NCI-H510A (cell line): ENCODE measurements around the gene SLC35F4.

Experiments
- DNase-seq: peaks from one replicate; lab custom pipeline; 2025; lab: John Stamatoyannopoulos, UW

Gene SLC35F4

DNA sequence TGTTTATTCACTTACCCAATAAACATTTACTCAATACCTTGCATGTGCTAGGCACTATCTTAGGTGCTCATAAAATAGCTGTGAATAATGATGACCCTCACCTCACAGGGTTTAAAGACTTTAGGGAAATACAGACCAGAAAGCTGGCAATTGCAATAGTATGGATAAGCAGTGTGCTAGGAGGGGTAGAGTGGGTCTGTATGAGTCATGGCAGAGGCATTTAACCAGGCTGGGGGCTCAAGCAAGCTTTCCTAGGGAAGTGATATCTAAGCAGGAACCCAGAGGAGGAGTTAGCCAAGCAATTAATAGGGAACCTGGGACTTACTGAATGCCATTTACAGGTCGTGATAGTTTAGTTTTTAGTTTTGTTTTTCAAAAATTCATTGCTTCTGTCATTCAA is 248.4 kb downstream of the SLC35F4 start:
- DNase-seq, result no peak

DNA sequence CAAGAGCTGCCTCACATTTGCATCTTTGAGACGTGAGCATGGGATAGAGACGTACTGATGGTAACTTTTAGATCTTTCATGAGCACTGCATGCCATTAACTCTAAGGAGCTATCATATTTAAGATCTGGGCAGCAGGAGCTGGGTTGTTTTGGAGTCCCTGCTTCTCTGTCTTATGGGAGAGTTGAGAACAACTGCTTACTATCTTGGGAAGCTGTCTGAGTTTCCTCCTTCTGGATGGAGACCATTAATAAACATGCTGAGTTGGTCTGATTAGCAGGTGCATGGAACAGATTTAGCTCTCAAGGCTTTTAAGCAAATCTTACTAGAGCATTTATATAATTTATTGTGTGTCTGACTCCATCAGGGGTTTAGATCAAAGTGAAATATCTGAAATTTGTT is 252.9 kb downstream of the SLC35F4 start:
- no peak for DNase-seq

- no peak for DNase-seq
These were observed 254.3 kb downstream of the SLC35F4 start for GRCh38 chr14:57611555-57612075.

DNA sequence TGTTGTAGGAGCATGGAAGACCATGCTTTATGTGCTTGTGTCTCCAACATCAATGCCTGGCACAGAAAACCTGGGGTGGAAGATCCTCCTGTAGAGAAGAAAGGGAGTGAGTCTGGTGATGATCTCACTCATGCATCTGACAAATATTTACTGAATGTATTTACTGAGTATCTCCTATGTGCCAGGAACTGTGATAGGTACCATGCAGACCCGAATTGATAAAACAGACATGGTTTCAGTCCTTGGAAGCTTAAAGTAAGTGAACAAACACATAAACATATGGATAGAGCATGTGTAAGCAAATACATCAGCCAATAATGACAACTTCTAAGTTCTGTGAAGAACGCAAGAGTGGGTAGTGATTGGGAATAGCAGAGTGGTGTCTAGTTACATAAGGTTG is 255.3 kb downstream of the SLC35F4 start:
- DNase-seq, result no peak

- DNase-seq, result no peak
These were observed 256.5 kb downstream of the SLC35F4 start for GRCh38 chr14:57609192-57610075.

- DNase-seq, result no peak
These were observed 258.8 kb downstream of the SLC35F4 start for GRCh38 chr14:57607086-57607485.

- no peak for DNase-seq
These were observed 282.5 kb downstream of the SLC35F4 start for GRCh38 chr14:57583396-57583795.

DNA sequence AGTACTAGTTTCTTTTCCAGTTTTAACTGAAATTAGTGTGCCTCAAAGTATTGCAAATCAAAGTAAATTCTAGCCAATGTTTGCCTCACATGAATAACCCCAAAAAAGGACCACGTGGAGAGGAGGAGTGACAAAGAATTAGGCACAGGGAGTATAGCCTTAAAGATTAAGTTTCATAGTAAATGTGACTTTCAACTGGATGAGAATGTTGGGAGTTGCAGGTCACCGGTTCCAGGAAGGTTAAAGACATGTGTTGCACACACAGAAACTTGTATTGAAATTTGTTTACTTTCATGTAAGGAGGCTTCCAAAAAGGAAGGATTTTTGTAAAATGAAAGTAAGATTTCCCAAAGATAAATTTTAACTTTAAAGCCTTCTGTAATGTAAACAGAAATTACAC is 283.1 kb downstream of the SLC35F4 start:
- DNase-seq, result no peak

DNA sequence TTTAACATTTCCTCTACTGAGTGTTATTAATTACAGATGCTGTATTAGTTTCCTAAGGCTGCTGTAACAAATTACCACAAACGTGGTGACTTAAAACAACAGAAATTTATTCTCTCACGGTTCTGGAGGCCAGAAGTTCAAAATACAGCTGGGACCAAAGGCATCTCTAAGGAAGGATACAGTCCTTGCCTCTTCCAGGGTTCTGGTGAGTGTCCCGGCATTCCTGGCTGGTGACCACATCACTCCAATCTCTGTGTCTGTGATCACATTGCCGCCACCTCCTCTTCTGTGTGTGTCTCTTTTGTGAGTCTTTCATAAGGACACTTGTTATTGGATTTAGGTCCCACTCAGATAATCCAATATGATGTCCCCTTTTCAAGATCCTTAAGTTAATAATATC is 287.1 kb downstream of the SLC35F4 start:
- no peak for DNase-seq

DNA sequence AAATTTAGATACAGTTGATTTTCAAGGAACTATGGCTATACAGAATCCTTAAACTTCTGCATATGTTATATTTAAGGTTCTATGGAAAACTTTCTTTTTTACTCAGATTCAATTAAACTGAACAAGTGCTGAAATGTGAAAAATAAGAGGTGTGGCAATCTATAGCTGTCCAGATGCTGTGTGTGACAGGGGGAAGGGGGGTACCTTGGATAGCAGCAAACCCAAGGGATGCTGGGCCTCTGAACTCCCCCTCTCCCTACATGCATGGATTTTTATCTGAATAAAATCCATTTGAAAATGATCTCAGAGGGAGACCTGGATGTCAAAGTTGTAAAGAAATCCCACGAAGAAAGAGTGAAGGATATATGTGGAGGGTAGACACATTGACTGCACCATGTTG is 289.4 kb downstream of the SLC35F4 start:
- DNase-seq, result no peak

GRCh38 chr14:57575482-57575881 is 290.4 kb downstream of the SLC35F4 start:
- no peak for DNase-seq

DNA sequence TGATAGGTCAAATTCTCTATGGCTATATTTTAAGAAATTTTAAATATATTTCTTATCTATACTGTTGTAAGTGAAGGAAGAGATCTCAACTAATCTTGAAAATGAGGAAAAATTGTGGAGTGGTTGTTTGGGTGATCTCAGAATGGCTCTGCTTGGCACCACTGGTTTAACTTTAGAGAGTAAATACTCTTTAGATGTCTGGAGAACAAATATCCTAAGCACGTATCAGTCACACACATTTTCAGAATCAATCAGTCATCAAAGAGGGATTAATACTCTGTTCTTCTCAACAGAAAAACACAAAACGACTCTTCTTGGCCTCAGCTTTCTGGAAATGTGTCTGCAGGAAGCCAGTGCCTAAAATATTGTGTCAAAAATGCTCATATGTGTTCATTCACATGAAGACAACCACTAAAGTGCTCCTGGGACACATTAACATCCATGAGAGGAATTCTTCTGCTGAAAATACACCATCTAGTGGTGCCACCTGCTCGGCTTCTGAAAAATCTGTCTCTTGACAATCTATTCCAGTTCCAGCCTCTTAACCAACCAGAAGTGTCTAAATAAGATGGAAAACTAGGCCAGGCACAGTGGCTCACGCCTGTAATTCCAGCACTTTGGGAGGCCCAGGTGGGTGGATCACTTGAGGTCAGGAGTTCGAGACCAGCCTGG is 291.1 kb downstream of the SLC35F4 start:
- no peak for DNase-seq

DNA sequence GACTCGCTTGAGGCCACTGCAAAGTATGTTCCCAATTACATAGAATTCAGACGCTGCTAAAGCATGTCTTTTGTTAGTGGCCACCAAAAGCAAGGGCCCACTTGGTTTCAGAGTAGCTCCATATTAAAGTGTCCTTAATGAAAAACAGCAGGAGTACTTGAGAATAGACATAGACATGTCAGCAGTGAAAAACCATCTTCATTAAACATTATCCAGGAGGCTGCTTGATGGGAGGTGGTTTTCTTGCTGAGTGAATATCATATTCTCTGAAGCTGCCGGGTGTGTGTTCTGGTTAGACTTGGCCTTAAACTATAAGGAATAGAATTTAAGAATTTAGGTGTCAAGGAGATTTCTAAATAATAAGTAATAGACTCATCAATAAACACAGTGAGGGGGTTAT is 292.7 kb downstream of the SLC35F4 start:
- DNase-seq, result no peak

DNA sequence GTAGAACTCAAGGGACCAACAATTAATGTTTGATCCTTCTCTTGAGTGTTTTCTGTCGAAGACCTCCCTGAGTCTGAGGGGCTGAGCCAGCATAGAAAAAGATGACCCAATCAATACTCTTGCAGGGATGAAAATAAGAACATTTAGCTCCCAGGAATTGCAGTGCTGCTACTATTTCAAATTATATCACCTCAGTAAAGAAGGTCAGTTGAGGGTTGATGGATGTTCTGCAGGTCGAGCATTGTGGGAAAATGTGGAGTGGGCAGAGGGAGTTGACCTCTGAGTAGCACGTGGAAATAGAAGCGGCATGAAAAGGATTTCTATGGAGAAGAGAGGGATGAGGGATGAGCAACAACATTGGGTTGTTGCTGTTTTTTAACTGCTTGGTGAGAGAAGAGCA is 297.3 kb downstream of the SLC35F4 start:
- no peak for DNase-seq

DNA sequence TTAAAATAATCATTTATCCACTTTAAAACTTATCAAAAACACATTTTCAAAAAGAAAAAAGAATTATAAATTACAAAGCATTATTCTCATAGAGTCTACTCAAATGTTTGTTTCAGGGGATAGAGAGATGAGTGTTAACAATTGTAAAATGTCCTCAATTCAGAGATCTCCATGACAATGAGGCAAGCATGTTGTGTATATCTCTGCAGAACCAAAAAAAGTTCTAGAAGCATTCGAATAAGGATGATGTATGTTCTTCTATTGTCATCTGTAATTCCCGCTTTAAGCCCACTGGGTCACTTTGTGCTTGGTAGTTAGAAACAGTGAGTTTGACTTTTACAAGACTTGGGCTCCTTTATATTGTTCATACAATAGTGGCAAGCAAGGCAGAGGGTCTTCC is 298.7 kb downstream of the SLC35F4 start:
- DNase-seq, result no peak

GRCh38 chr14:57560681-57561080 is 305.2 kb downstream of the SLC35F4 start:
- no peak for DNase-seq

DNA sequence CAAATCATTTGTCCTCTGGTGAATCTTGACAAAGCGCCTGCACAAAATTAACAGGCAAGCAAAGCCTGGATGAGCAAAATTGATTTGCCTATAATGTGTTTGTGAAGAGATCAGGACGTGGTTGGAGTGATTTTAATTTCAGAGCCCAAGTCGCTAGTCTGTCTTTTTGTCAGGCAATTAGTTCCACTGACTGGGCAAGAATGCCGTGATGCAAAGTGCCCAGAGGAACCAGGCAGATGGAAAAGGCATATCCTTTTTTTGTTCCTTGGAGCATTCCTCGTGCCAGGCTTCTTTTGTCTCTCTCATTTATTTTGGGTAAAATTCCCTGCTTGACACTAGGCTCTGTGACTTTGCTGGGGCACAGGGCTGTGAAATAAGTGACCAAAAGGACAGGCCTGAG is 306.3 kb downstream of the SLC35F4 start:
- DNase-seq, result no peak

DNA sequence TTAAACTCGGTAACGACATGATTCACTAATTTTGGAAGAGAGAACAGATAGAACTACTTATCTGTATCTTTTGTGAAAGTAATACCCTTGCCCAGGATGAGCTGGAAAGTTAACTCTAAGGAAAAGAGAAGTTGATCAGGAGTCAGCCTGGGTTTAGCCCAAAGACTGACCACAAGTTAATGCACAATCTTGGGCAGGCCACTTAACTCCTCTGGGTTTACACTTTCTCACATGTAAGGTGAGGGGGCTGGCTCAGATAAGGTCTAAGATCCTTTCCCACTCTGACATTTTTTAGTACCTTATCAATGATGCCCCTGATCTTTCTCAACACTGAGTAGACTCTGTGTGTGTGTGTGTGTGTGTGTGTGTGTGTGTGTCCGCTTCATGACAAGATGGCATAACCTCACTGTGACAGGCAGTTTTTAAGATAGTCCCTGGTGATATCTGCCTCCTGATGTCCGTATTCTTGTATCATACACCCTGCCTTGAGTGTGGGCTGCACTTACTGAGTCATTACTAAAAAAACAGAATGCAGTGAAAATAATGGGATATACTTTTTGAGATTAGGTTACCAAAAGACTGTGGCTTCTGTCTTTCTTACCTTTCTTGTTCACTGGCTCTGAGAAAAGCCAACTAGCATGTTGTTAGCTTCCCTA is 316.0 kb downstream of the SLC35F4 start:
- DNase-seq, result no peak

- no peak for DNase-seq
These were observed 316.8 kb downstream of the SLC35F4 start for GRCh38 chr14:57549016-57549564.

- DNase-seq, result no peak
These were observed 318.8 kb downstream of the SLC35F4 start for GRCh38 chr14:57547131-57547530.

GRCh38 chr14:57533214-57533613 is 332.7 kb downstream of the SLC35F4 start:
- DNase-seq, result no peak

- no peak for DNase-seq
These were observed 335.3 kb downstream of the SLC35F4 start for GRCh38 chr14:57530571-57530970.
